HG03097 (cell line): ENCODE data around the gene KLHDC7B.

Experiments used
- ATAC-seq: cut with Tn5 transposase; IDR thresholded peaks from one replicate; pipeline ENCODE4 v1.9.1; 2021; ENCODE audit not compliant: unreplicated experiment, low FRiP score

Gene KLHDC7B

GRCh38 chr22:50569896-50570535 is 24.3 kb downstream of the KLHDC7B start:
- no peak for ATAC-seq

- no peak for ATAC-seq
Observed at GRCh38 chr22:50570861-50571260, 25.2 kb downstream of the KLHDC7B start.

- ATAC-seq, result no peak
Observed at GRCh38 chr22:50571264-50572175, 25.8 kb downstream of the KLHDC7B start.

- no peak for ATAC-seq
Observed at GRCh38 chr22:50572965-50573364, 27.3 kb downstream of the KLHDC7B start.

GRCh38 chr22:50573491-50574382 is 28.0 kb downstream of the KLHDC7B start:
- no peak for ATAC-seq

GRCh38 chr22:50574383-50574755 is 28.7 kb downstream of the KLHDC7B start:
- no peak for ATAC-seq

GRCh38 chr22:50575426-50575941 is 29.8 kb downstream of the KLHDC7B start:
- ATAC-seq, result no peak

- ATAC-seq, result no peak
Observed at GRCh38 chr22:50576070-50576469, 30.4 kb downstream of the KLHDC7B start.

GRCh38 chr22:50576806-50577696 is 31.4 kb downstream of the KLHDC7B start:
- ATAC-seq, result no peak

- no peak for ATAC-seq
Observed at GRCh38 chr22:50577697-50577986, 31.9 kb downstream of the KLHDC7B start.

GRCh38 chr22:50577987-50578775 is 32.5 kb downstream of the KLHDC7B start, which contains the start of gene CPT1B:
Gene CPT1B, minus strand, starts transcription at chr22:50578427. Its CDS starts 512 bp downstream, at chr22:50577915.
- no peak for ATAC-seq

- ATAC-seq, result no peak
Observed at GRCh38 chr22:50578776-50579310, 33.1 kb downstream of the KLHDC7B start.

GRCh38 chr22:50579752-50580151 is 34.1 kb downstream of the KLHDC7B start:
- ATAC-seq, result no peak

- no peak for ATAC-seq
Observed at GRCh38 chr22:50581031-50581949, 35.6 kb downstream of the KLHDC7B start.

GRCh38 chr22:50581950-50582492 is 36.3 kb downstream of the KLHDC7B start:
- ATAC-seq, result no peak

GRCh38 chr22:50582493-50583293 is 37.0 kb downstream of the KLHDC7B start, which contains the start of gene CHKB:
Gene CHKB, minus strand, starts transcription at chr22:50582849. Its CDS starts 68 bp downstream, at chr22:50582781.
- peak; percentile 81 for ATAC-seq
